PC-9 (cell line): ENCODE results near the gene LMBR1L.
A peak's percentile ranks its signal among the peaks of the same experiment; 100 is the strongest.

ENCODE experiments used
- CTCF ChIP-seq: fragments of 200-600 bp; sonication (generic); conservative IDR thresholded peaks from 2 replicates; pipeline ENCODE4 v1.6.1; 2017; ENCODE audit warnings: mixed run types, antibody characterized with exemption, mild to moderate bottlenecking, moderate library complexity
- EZH2 ChIP-seq: fragments of 200-600 bp; sonication (generic); IDR thresholded peaks from 2 replicates; pipeline ENCODE4 v1.8.0; 2017; ENCODE audit warnings: antibody characterized with exemption, low read depth

DNA sequence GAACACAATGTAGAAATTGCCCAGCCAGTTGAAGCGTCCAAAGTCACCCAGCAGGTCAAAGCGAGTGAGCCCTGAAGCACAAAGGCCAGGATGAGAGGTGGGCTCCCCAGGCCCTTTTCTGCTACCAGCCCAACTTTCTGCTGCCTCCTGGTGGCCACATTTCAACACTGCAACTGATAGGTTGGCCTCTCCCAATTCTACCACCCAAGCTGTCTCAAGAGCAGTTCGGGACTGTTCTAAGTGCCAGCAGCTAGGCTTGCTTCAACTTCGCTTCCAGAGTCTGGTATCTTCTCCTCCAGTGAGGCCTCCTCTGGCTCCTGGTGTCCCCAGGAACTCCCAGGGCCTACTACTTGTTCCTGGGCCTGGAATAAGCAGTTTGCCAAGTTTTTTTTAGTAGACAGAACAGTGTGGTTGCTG lies 12.6 kb downstream of the LMBR1L start:
- peak; percentile 80 for TF ChIP-seq CTCF
- TF ChIP-seq EZH2, result no peak
